GM19025 (cell line): ENCODE results near the gene BANP.
"Not testable (repeated sequence)": the region's sequence is repeated elsewhere in the genome, so short reads cannot be mapped to it uniquely, and the experiment has no call there.

Source experiments
- ATAC-seq: cut with Tn5 transposase; IDR thresholded peaks from one replicate; pipeline ENCODE4 v1.9.1; 2021; ENCODE audit warnings: mild to moderate bottlenecking, low read depth, moderate library complexity; ENCODE audit not compliant: unreplicated experiment

Gene BANP

DNA sequence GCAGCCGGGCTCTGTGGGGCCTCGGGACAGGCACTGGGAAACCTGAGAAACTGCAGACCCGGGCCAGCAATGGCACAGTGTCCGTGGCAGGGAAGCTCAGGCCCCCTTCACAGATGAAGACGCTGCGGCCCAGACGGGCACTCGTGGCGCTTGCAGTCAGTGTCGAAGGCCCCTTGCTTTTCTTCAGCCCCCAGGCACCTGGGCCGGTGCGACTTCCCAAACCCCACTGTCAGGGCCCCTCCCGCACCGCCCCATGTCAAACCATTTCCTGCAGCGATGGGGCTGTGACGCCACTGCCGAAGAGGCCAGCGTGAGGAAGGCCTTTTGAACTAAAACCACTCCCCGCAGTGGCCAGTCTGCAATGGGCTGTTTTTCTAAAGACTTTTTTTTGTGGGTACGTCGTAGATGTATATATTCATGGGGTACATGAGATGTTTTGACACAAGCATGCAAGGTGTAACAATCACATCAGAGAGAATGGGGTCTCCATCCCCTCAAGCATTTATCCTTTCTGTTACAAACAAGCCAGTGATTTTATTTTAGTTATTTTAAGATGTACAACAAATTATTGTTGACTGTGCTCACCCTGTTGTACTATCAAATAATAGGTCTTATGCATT is 159.8 kb downstream of the BANP start:
- not testable (repeated sequence) for ATAC-seq

DNA sequence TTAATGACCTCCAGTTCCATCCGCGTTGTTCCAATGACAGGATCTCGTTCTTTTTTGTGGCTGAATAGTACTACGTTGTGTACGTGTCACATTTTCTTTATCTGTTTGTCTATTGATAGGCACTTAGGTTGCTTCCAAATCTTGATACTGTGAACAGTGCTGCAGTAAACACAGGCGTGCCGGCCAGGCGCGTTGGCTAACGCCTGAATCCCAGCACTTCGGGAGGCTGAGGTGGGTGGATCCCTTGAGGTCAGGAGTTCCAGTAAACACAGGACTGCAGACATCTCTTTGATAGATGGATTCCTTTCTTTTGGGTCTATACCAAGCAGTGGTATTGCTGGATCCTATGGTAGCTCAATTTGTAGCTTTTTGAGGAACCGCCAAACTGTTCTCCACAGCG is 160.7 kb downstream of the BANP start:
- ATAC-seq, result not testable (repeated sequence)

DNA sequence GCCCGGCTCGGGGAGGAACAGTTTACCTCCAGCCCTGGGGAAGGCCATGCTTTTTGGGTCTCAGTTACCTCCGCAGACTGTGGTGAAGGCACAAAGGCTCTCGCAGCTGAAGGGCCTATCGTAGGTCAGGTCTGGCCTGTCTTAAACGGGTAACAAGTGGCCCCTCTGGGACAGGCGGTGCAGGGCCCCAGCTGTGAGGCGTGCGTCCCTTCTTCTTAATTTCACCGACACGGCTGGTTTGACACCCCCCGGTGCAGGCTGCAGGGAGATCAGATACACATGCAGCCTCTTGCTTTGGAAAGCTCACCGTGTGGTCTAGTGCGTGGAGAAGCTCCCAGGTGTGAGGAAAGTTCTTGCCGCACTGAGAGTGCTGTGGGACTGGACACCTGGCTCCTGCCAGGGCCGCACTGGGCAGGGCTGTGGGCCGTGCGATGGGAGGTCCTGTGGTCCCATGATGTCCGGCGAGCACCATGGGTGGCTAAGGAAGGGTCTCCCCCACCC is 162.4 kb downstream of the BANP start:
- no peak for ATAC-seq

DNA sequence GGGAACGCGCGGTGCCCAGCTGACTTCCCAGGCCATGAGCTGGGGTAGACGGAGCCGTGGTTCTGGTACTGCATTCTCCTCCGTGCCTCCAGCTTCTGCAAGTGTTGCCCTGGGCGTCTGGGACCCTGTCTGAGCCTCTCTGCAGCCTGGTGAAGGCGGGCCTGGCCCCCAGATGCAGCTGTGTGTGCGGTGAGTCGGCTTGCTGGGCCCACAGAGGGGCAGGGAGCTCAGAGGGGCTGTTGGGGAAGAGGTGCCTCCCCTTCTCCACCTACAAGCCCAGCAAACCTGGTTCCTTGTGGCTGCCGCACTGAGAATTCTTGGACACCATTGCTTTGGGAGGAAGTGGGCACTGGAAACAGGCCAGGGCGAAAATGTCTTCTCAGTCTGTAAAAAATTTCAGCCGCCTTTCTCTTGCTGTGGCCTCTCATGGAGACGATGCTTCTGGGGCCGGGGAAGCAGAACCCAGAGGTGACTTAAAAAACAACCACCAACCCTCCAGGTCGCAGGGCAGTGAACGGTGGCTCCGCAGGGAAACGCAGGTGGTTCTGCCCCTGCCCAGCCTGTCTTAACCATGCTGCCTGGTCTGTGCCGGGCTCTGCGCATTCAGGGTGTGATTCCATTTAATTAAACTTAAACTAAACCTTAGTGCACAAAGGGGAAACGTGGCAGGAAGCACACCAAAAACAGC is 163.5 kb downstream of the BANP start:
- ATAC-seq, result not testable (repeated sequence)

DNA sequence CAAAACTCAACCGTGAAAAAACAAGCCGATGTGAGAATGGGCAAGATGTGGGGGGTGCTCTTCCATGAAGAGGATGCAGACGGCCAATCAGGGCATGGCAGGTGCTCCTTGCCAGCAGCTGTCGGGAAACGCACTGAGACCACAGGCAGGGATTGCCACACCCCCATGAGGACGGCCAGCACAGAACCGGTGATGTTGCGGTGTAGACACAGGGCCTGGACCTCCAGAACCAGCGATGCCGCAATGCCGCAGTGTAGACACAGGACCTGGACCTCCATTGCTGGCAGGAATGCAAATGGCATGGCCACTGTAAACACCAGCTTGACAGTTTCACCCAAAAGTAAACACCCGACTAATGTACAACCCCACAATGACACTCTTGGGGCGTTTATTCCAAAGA is 164.9 kb downstream of the BANP start:
- ATAC-seq, result no peak

DNA sequence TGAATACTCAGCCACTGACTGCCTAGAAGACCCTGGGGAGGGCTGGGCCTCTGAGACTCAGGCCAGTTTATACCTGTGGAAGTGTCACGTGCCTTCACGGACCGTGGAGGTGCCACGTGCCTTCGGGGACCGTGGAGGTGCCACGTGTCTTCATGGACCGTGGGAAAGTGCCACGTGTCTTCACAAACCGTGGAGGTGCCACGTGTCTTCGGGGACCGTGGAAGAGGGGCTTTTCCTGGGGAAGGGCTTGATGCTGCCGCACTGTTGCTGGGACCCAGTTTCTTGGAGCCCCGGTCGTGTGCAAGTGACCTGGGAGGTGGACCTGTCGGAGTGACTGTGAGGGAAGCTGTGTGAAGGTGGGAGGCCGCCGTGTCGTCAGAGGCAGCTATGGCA is 166.2 kb downstream of the BANP start:
- no peak for ATAC-seq

DNA sequence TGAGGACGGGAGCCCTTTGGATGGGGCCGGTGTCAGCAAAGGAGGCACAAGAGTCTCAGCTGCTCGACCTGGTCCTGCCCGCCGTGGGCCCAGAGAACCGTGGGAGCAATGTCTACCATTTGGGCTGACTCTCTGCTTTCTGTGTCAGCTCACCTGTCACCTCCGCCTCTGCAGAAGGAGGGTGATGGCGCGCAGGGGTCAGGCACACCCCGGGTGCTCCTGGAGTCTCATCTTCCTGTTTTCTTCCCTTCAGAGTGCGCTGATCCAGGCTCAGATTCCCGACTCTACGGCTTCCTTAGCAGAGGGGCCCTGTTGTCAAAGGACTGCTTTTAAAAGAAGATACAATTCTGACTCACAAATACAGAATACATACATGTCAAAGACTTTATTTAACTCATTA is 167.1 kb downstream of the BANP start:
- no peak for ATAC-seq

DNA sequence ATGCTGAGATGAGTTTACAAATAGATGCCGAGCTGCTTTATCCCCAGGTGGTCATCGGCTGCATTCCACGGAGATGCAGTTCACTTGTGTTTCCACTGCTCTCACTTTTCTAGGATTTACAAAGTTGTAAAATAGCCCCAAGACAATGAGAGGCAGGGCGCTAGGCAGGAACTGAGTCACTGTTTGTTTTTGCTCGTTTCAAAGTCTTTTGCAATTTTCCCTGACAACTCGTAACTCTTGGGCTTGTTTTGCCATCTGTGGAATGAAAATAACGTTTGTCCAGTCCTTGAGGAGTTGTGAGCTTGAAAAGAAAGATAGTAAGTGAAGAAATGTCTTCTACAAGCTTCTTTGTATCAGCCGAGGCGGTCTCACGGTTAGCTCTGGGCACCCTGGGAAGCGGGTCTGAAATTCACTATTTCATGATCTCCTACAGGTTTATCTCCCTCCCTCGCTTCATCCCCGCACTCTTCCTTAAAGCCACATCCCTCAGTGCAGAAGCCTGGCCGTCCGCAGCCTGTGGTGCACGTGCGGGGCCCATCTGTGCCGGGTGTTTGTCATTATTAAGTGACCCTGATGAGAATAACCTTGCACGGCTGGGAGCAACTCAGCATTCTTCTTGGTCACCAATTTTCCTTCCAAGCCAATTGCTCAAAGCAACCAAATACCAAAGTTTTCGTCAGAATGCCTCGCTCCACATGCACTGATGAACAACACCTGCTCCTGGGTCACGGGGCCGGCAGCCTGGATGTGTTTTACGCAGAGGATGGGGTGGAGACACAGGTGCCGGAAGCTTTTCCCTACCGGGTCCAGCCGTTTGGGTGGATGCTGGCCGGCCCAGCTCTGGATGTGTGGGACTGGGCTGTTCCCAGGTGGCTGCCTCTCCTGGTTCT is 167.9 kb downstream of the BANP start:
- ATAC-seq, result not testable (repeated sequence)

DNA sequence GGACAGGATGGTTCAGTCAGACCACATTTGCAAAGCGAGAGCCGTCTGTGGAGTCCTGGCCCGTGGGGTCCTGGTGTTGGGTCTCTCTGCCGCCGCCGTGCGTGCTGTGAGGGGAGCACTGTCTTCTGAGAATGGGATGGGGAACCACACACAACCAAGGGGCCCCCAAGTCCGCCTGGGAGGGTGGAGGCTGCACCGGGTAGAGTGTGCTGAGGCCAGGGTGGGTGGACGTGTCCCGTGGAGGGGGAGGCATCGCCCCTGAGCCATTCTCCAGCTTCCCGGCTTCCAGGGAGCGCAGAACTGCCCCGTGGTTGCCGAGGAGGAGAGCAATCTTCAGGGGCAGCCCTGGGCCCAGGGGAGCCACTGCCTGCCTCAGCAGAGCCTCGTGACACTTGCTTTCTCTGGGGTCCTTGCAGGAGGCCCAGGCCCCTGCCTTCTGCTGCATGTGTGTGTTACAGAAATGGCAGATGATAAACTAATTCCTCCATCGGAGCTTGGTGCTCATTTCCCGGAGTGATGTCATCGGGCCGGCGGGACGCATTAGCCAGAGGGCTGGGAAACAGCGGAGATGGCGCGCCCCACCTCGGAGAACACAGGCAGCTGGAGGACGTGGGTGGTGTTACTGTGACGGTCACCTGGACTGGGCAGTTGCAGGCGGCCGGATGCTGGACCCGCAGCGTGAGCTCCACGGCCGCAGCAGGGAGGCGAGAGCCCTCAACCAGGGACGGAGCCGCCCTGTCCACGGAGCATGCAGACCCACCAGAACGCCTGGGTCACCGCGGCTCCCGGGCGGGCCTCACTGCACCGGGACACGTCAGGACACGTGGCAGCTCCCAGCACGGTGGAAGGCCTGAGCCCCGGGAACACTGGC is 168.9 kb downstream of the BANP start:
- ATAC-seq, result not testable (repeated sequence)

DNA sequence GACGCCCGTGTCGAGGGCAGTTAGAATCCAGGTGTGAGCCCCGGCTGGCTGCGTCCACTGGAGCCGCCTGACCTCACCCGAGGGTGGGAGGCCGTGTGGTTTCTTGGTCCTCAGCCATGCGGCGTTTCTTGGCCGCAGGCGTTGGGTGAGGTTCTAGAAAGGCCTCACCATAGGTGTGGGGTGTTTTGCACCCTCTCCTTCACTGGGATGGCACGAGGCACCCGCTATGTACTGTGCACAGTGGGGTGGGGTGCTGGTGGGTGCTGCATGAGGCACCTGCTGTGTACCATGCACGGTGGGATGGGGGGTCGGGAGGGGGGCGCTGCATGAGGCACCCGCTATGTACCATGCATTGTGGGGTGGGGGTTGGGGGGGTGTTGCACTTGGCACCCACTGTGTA is 169.6 kb downstream of the BANP start:
- ATAC-seq, result no peak

DNA sequence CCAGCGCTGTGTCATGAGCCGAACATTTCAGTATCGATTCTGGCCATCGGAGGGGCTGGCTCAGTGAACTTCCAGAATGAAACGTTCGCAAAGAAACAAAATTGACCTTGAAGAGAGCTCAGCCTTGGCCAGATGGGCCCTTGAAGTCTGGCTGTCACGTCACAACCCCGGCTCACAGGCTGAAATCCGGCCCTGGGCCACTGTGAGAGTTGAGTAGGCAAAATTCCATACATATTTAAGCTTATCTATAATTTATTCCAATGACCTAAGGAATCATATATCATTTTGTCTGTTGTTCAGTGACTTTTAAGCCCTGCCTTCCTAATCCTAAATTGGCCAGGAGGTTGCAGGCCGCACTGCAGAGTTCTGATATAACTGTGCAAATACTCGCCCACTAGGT is 170.2 kb downstream of the BANP start:
- not testable (repeated sequence) for ATAC-seq

DNA sequence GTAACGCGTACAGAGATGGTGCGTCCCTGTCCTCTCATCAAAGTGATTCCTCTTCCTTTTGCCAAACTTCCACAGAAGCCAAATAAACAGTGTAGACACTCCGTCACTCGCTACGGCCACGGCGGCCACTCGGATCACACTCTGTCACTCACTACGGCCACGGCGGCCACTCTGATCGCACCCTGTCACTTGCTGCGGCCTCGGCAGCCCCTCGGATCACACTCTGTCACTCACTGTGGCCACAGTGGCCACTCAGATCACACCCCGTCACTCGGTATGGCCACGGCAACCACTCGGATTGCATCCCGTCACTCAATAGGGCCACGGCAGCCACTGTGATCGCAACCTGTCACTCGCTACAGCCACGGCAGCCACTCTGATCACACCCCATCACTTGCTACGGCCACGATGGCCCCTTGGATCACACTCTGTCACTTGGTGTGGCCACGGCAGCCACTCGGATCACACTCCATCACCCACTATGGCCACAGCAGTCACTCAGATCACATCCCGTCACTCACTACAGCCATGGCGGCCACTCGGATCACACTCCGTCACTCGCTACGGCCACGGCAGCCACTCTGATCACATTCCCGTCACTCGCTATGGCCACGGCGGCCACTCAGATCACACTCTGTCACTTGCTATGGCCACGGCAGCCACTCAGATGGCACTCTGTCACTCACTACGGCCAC is 170.8 kb downstream of the BANP start:
- no peak for ATAC-seq
